CD14-positive monocyte (primary cell): ENCODE data around the gene ST6GALNAC2. TPM values are rescaled to one million over a fixed set of nuclear protein-coding genes. Genes with fewer than 3 reads are reported as not detected.

Experiments used
- DNase-seq, 3 donors: peaks; one replicate each; pipeline ENCODE4 v3.0.0-alpha.2; 2011 to 2022
- H2AFZ ChIP-seq: 2 replicates; pipeline ENCODE4 v1.6.0; 2012; ENCODE audit warnings: mild to moderate bottlenecking, low read depth, low read length, inconsistent platforms; ENCODE audit not compliant: insufficient read depth, poor library complexity, severe bottlenecking
- H3K27ac ChIP-seq, 2 donors: 1 replicate in 1 of 2; 2 replicates in 1 of 2; pipeline ENCODE4 v1.5.1; 2012 to 2013; ENCODE audit warnings: low read length in 2 of 2, control low read depth in 1 of 2, inconsistent platforms in 1 of 2, low read depth in 1 of 2, mild to moderate bottlenecking in 1 of 2
- H3K27me3 ChIP-seq, 2 donors: one replicate each; pipeline versions ENCODE4 v1.6.0 to v1.6.1; 2011 to 2013; ENCODE audit warnings: low read length in 2 of 2; ENCODE audit not compliant: control insufficient read depth in 2 of 2, insufficient read depth in 2 of 2
- H3K36me3 ChIP-seq, 2 donors: replicated peaks in 1 of 2; 1 replicate in 1 of 2; 2 replicates in 1 of 2; pipeline versions ENCODE4 v1.5.1 to v1.6.1; 2012 to 2013; ENCODE audit warnings: low read length in 2 of 2, control low read depth in 1 of 2, inconsistent platforms in 1 of 2, mild to moderate bottlenecking in 1 of 2; ENCODE audit not compliant: insufficient read depth in 2 of 2, control insufficient read depth in 1 of 2
- H3K4me1 ChIP-seq, 2 donors: 1 replicate in 1 of 2; 2 replicates in 1 of 2; pipeline versions ENCODE4 v1.5.1 to v1.6.1; 2012 to 2013; ENCODE audit warnings: low read length in 2 of 2, control low read depth in 1 of 2, inconsistent platforms in 1 of 2, mild to moderate bottlenecking in 1 of 2, moderate library complexity in 1 of 2; ENCODE audit not compliant: insufficient read depth in 2 of 2, control insufficient read depth in 1 of 2
- H3K4me2 ChIP-seq: replicated peaks from 2 replicates; pipeline ENCODE3; 2012; ENCODE audit warnings: low read length, moderate library complexity, mild to moderate bottlenecking; ENCODE audit not compliant: poor library complexity, severe bottlenecking; ENCODE audit errors: extremely low read depth
- H3K4me3 ChIP-seq, 3 experiments: fragments of 200-600 bp in 1 of 3; sonication (generic) in 1 of 3; replicated peaks in 1 of 3; 1 replicate in 2 of 3; 2 replicates in 1 of 3; pipeline ENCODE4 v1.5.1; 2011 to 2013; ENCODE audit warnings: low read length in 3 of 3, mild to moderate bottlenecking in 3 of 3, control low read depth in 2 of 3, low read depth in 2 of 3, inconsistent platforms in 1 of 3, moderate library complexity in 1 of 3
- H3K79me2 ChIP-seq: 2 replicates; pipeline ENCODE4 v1.6.0; 2012; ENCODE audit warnings: mild to moderate bottlenecking, control low read depth, inconsistent platforms, low read length, moderate library complexity; ENCODE audit not compliant: insufficient read depth
- H3K9ac ChIP-seq: 2 replicates; pipeline ENCODE4 v1.6.0; 2017; ENCODE audit warnings: low read length, mild to moderate bottlenecking; ENCODE audit not compliant: insufficient read depth, poor library complexity, severe bottlenecking
- H3K9me3 ChIP-seq, 2 donors: replicated peaks in 1 of 2; 1 replicate in 1 of 2; 2 replicates in 1 of 2; pipeline versions ENCODE4 v1.5.1 to v1.6.1; 2012 to 2013; ENCODE audit warnings: low read length in 2 of 2, control low read depth in 1 of 2; ENCODE audit not compliant: control insufficient read depth in 1 of 2, insufficient read depth in 1 of 2
- H4K20me1 ChIP-seq: 2 replicates; pipeline ENCODE4 v1.6.0; 2012; ENCODE audit warnings: mild to moderate bottlenecking, low read length, control low read depth, moderate library complexity; ENCODE audit not compliant: insufficient read depth
- H3K27ac Mint-ChIP-seq, 7 donors: one replicate each; pipeline ENCODE4 v1.8.0; 2020; ENCODE audit warnings: mild to moderate bottlenecking in 7 of 7, mixed read lengths in 7 of 7, moderate library complexity in 6 of 7, inconsistent platforms in 2 of 7
- H3K27me3 Mint-ChIP-seq, 3 donors: one replicate each; pipeline ENCODE4 v1.8.0; 2021 to 2022; ENCODE audit warnings: low read depth in 3 of 3, mild to moderate bottlenecking in 3 of 3, mixed read lengths in 3 of 3, moderate library complexity in 3 of 3, inconsistent platforms in 1 of 3
- H3K36me3 Mint-ChIP-seq, 2 donors: one replicate each; pipeline ENCODE4 v1.8.0; 2020; ENCODE audit warnings: mixed read lengths in 2 of 2, inconsistent platforms in 1 of 2, mild to moderate bottlenecking in 1 of 2
- H3K4me1 Mint-ChIP-seq: one replicate; pipeline ENCODE4 v1.8.0; 2020; ENCODE audit warnings: mild to moderate bottlenecking, mixed read lengths
- H3K4me3 Mint-ChIP-seq, 2 donors: one replicate each; pipeline ENCODE4 v1.8.0; 2020; ENCODE audit warnings: mild to moderate bottlenecking in 2 of 2, mixed read lengths in 2 of 2, moderate library complexity in 1 of 2
- H3K9me3 Mint-ChIP-seq, 7 donors: one replicate each; pipeline ENCODE4 v1.8.0; 2020 to 2022; ENCODE audit warnings: mixed read lengths in 7 of 7, mild to moderate bottlenecking in 6 of 7, moderate library complexity in 6 of 7, inconsistent platforms in 2 of 7
- WGBS: methylation state at CpG from one replicate; pipeline ENCODE4 v1.1.5; 2013; ENCODE audit warnings: missing lambda C conversion rate; ENCODE audit not compliant: insufficient coverage; 5-methylcytosine and 5-hydroxymethylcytosine counted together
- intact Hi-C, 2 donors: fragments of 100-400 bp; cut with micrococcal nuclease; formaldehyde crosslinking; loops; one replicate each; pipeline versions ENCODE4 v1.15.0 to v1.15.1; 2023
- polyA plus RNA-seq, 3 donors: library from polyadenylated mRNA; depleted of rRNA in 1 of 3; unstranded in 2 of 3; stranded (reverse) in 1 of 3; fragments of 300-500 nt in 2 of 3; fragments of >200 nt in 1 of 3; fragmentation: Illumina TruSeq in 2 of 3; gene quantifications; 1 replicate in 2 of 3; 2 replicates in 1 of 3; pipeline ENCODE4 v1.2.3, GENCODE V29; 2012 to 2021
- TF ChIP-seq, protein P1 (sequence below): fragments of 200-600 bp; IDR thresholded peaks from one replicate; pipeline ENCODE4 v1.8.0; 2022; ENCODE audit warnings: antibody characterized with exemption, mild to moderate bottlenecking

ST6GALNAC2 gene
- polyA plus RNA-seq, 3 donors, result 8.3 to 11.8 (median 11.8) TPM

DNA sequence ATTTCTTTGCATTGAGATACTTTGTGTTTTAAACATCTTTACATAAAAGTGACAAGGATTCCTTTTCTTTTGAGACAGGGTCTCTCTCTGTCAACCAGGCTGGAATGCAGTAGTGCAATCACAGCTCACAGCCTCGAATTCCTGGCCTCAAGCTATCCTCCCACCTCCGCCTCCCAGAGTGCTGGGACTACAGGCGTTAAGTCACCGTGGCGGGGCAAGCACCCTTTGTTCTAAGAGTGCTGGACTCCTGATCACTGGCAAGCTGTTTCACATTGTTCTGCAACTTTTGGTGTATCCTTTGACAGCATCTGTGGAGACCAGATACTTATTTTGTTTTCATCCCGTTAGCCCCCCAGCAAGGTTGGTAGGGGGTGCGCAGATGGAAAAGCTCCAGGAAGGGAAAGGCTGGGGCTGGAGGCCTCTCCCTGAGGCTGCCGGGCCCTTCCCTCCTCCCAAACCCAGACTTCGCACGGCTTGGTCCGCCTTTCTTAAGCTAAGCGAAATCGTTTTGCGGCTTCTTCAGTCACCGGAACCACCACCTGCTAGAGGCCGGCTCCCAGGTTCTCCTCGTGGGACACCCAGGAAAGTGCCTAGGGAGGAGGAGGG is 1.1 kb downstream of the ST6GALNAC2 start:
- Histone ChIP-seq H3K4me2 (peak overlapping the region; percentile 76), H2AFZ (peak overlapping the region; percentile 83), H3K79me2 (no peaks in the 10 kb centered on the region), H4K20me1 (no peaks in the 10 kb centered on the region), H3K9ac (peak overlapping the region; percentile 88), H3K4me3 (peak overlapping the region; percentile 52 to 85 (median 79)), H3K4me1 (peaks cover 34 to 36% of the 10 kb centered on the region in 2 donors), H3K27me3 (peaks cover 9 to 34% of the 10 kb centered on the region in 2 donors), H3K36me3 (no peaks in the 10 kb centered on the region), H3K9me3 (peaks cover 0 to 5% of the 10 kb centered on the region in 2 donors), H3K27ac (peak overlapping the region in 1 of 2 donors; percentile 78)
- TF ChIP-seq, protein P1, sequence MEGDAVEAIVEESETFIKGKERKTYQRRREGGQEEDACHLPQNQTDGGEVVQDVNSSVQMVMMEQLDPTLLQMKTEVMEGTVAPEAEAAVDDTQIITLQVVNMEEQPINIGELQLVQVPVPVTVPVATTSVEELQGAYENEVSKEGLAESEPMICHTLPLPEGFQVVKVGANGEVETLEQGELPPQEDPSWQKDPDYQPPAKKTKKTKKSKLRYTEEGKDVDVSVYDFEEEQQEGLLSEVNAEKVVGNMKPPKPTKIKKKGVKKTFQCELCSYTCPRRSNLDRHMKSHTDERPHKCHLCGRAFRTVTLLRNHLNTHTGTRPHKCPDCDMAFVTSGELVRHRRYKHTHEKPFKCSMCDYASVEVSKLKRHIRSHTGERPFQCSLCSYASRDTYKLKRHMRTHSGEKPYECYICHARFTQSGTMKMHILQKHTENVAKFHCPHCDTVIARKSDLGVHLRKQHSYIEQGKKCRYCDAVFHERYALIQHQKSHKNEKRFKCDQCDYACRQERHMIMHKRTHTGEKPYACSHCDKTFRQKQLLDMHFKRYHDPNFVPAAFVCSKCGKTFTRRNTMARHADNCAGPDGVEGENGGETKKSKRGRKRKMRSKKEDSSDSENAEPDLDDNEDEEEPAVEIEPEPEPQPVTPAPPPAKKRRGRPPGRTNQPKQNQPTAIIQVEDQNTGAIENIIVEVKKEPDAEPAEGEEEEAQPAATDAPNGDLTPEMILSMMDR, result no peak
- Mint-ChIP-seq H3K9me3 (peaks cover 0 to 18% (median 3%) of the 10 kb centered on the region in 7 donors), H3K36me3 (peaks cover 7 to 22% of the 10 kb centered on the region in 2 donors), H3K4me1 (peaks cover 48% of the 10 kb centered on the region), H3K4me3 (peak overlapping the region; percentile 89 to 90), H3K27me3 (peaks cover 47 to 65% (median 47%) of the 10 kb centered on the region in 3 donors), H3K27ac (peak overlapping the region in 4 of 7 donors; percentile 53 to 88 (median 82))
- no peak for DNase-seq
- WGBS, result 46% methylated on average over 8 of the region's 17 CpGs
- intact Hi-C loops, result loop anchor here (2.0 to 10.0 kb wide), 4 partner anchors 16 to 120 kb away; partner anchors contain the start of gene AANAT (in 1 of the 2)

DNA sequence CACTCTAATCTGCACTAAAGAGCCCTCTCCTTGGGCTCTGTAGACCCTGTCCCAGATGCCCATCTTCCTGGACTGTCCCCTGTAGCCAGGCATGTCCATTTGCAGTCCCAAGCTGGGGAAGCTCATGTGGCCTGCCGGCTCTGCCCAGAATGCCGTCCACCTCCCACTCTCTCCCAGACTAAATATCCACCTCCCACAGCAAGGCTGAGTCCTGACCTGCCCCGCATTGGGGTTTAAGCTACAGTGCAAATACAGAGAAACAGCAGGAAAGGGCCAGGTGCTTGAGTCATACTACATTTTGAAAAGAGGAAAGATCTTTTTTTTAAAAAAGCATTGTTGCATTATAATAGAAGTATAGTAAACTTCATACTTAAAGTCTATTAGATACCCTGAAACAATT is 3.0 kb downstream of the ST6GALNAC2 start:
- Histone ChIP-seq H3K36me3 (no peaks in the 10 kb centered on the region), H4K20me1 (peaks cover 4% of the 10 kb centered on the region), H3K9me3 (peaks cover 0 to 5% of the 10 kb centered on the region in 2 donors), H3K27me3 (peaks cover 9 to 23% of the 10 kb centered on the region in 2 donors), H2AFZ (no peak overlapping the region), H3K4me1 (peaks cover 40 to 44% of the 10 kb centered on the region in 2 donors), H3K4me3 (no peak overlapping the region), H3K27ac (no peak overlapping the region), H3K4me2 (no peak overlapping the region), H3K9ac (no peak overlapping the region), H3K79me2 (no peaks in the 10 kb centered on the region)
- Mint-ChIP-seq H3K36me3 (peaks cover 5 to 14% of the 10 kb centered on the region in 2 donors), H3K27ac (peak overlapping the region in 1 of 7 donors; percentile 66), H3K4me3 (peak overlapping the region in 1 of 2 donors; percentile 28), H3K4me1 (peaks cover 54% of the 10 kb centered on the region), H3K27me3 (peaks cover 32 to 48% (median 32%) of the 10 kb centered on the region in 3 donors), H3K9me3 (peaks cover 0 to 9% (median 0%) of the 10 kb centered on the region in 7 donors)
- TF ChIP-seq, protein P1, result no peak
- DNase-seq, result no peak
- no CpG with 5 or more reads among the region's 3 CpGs for WGBS
- intact Hi-C loops, result loop anchor here in 1 of 2 donors (10.0 kb wide), 1 partner anchor 118 kb away; the partner anchor contains the start of gene AANAT
